Measurements from ENCODE around the gene PPP1R1C. TPM values are rescaled to one million over a fixed set of nuclear protein-coding genes. Genes with fewer than 3 reads are reported as not detected.

The PPP1R1C gene
- total RNA-seq, 4 donors from 2014 or later, result 0.58 TPM; not detected in 3

GRCh38 chr2:182050333-182051135 is 64.9 kb downstream of the PPP1R1C start:
- Histone ChIP-seq H3K4me1 (peaks cover 0 to 47% (median 12%) of the 10 kb centered on the region in 3 donors), H3K27ac (peak overlapping the region in 1 of 4 donors; percentile 29), H3K4me3 (no peak overlapping the region), H3K9me3 (no peaks in the 10 kb centered on the region), H3K36me3 (no peaks in the 10 kb centered on the region), H3K27me3 (no peaks in the 10 kb centered on the region)
- no peak for ATAC-seq
- TF ChIP-seq POLR2AphosphoS5 (IDR thresholded peaks at IDR 0.05) (no peak), CTCF (IDR thresholded peaks at IDR 0.05) (no peak), POLR2A (IDR thresholded peaks at IDR 0.05) (no peak), EP300 (IDR thresholded peaks at IDR 0.05) (no peak)
- WGBS, 2 donors (ENCODE audit: low coverage in 1 of 2), result 73 to 80% methylated on average over 4 of the region's 4 CpGs

- no peak for ATAC-seq
- H3K9me3 ChIP-seq, result no peaks in the 10 kb centered on the region
- 69 to 80% methylated on average over 4 of the region's 4 CpGs for WGBS, 2 donors (ENCODE audit: low coverage in 1 of 2)
- TF ChIP-seq POLR2AphosphoS5 (IDR thresholded peaks at IDR 0.05) (no peak), EP300 (IDR thresholded peaks at IDR 0.05) (no peak), CTCF (IDR thresholded peaks at IDR 0.05) (no peak), POLR2A (IDR thresholded peaks at IDR 0.05) (no peak)
- H3K27ac ChIP-seq, result no peak overlapping the region
- H3K4me1 ChIP-seq, result peaks cover 0 to 12% (median 0%) of the 10 kb centered on the region in 3 donors
- no peaks in the 10 kb centered on the region for H3K36me3 ChIP-seq
- H3K4me3 ChIP-seq, result no peak overlapping the region
- no peaks in the 10 kb centered on the region for H3K27me3 ChIP-seq
Measured at GRCh38 chr2:182055993-182056392, 70.3 kb downstream of the PPP1R1C start.

GRCh38 chr2:182057002-182057401 is 71.3 kb downstream of the PPP1R1C start:
- H3K4me3 ChIP-seq, result no peak overlapping the region
- no peaks in the 10 kb centered on the region for H3K27me3 ChIP-seq
- H3K9me3 ChIP-seq, result no peaks in the 10 kb centered on the region
- no peak overlapping the region for H3K27ac ChIP-seq
- no peak for ATAC-seq
- H3K4me1 ChIP-seq, result peaks cover 0 to 8% (median 0%) of the 10 kb centered on the region in 3 donors
- H3K36me3 ChIP-seq, result no peaks in the 10 kb centered on the region
- TF ChIP-seq POLR2AphosphoS5 (IDR thresholded peaks at IDR 0.05) (no peak), POLR2A (IDR thresholded peaks at IDR 0.05) (no peak), EP300 (IDR thresholded peaks at IDR 0.05) (no peak), CTCF (IDR thresholded peaks at IDR 0.05) (no peak)

- Histone ChIP-seq H3K27ac (no peak overlapping the region), H3K9me3 (no peaks in the 10 kb centered on the region), H3K27me3 (no peaks in the 10 kb centered on the region), H3K36me3 (no peaks in the 10 kb centered on the region), H3K4me1 (peaks cover 0 to 12% (median 0%) of the 10 kb centered on the region in 3 donors), H3K4me3 (no peak overlapping the region)
- no peak for ATAC-seq
- WGBS, 2 donors (ENCODE audit: low coverage in 1 of 2), result 89 to 100% methylated on average over 1 of the region's 1 CpG
- TF ChIP-seq POLR2AphosphoS5 (IDR thresholded peaks at IDR 0.05) (no peak), EP300 (IDR thresholded peaks at IDR 0.05) (no peak), POLR2A (IDR thresholded peaks at IDR 0.05) (no peak), CTCF (IDR thresholded peaks at IDR 0.05) (no peak)
Measured at GRCh38 chr2:182058056-182058455, 72.4 kb downstream of the PPP1R1C start.

GRCh38 chr2:182061739-182062138 is 76.1 kb downstream of the PPP1R1C start:
- peaks cover 0 to 19% (median 6%) of the 10 kb centered on the region in 3 donors for H3K4me1 ChIP-seq
- no peaks in the 10 kb centered on the region for H3K9me3 ChIP-seq
- ATAC-seq, result no peak
- no peaks in the 10 kb centered on the region for H3K36me3 ChIP-seq
- no peak for TF ChIP-seq POLR2AphosphoS5 (IDR thresholded peaks at IDR 0.05)
- TF ChIP-seq CTCF (IDR thresholded peaks at IDR 0.05), result no peak
- TF ChIP-seq EP300 (IDR thresholded peaks at IDR 0.05), result no peak
- no peak for TF ChIP-seq POLR2A (IDR thresholded peaks at IDR 0.05)
- no peaks in the 10 kb centered on the region for H3K27me3 ChIP-seq
- no peak overlapping the region for H3K4me3 ChIP-seq
- H3K27ac ChIP-seq, result no peak overlapping the region
- WGBS, 2 donors (ENCODE audit: low coverage in 1 of 2), result 75 to 100% methylated on average over 1 of the region's 1 CpG

All from gastroesophageal sphincter (tissue), 4 donors.